Measurements from ENCODE around the gene GAREM1. TPM values are rescaled to one million over a fixed set of nuclear protein-coding genes. Genes with fewer than 3 reads are reported as not detected.
A peak's percentile ranks its signal among the peaks of the same experiment; 100 is the strongest.
"Not testable (repeated sequence)": the region's sequence is repeated elsewhere in the genome, so short reads cannot be mapped to it uniquely, and the experiment has no call there.

The GAREM1 gene
- 11.5 TPM for total RNA-seq
- long read RNA-seq, full-length matches to known transcripts = 4 of 11 reads
- long read RNA-seq, partial matches to known transcripts = 3 of 11 reads
- long read RNA-seq, other reads (novel, unspliced or antisense) = 4 of 11 reads

- Histone ChIP-seq H3K4me3 (peak within 1 kb of the TSS; percentile 65), H3K27me3 (no peaks in the 10 kb centered on the region), H3K4me1 (peaks cover 6% of the 10 kb centered on the region), H3K9me3 (no peaks in the 10 kb centered on the region), H3K27ac (peak within 1 kb of the TSS; percentile 56), H3K36me3 (no peaks in the 10 kb centered on the region)
- peak; percentile 97 for DNase-seq
- peak; percentile 59 for TF ChIP-seq CTCF (IDR thresholded peaks at IDR 0.05)
- peak; percentile 97 for ATAC-seq
- intact Hi-C loops (cut with DNase I) = no loop called here
These were observed at the start of gene GAREM1 for GRCh38 chr18:32470714-32471633. Gene GAREM1, minus strand, starts transcription at chr18:32470882. Its CDS starts 454 bp downstream, at chr18:32470428.

- Histone ChIP-seq H3K4me3 (no peak overlapping the region), H3K27me3 (no peaks in the 10 kb centered on the region), H3K27ac (no peak overlapping the region), H3K9me3 (no peaks in the 10 kb centered on the region), H3K36me3 (no peaks in the 10 kb centered on the region), H3K4me1 (no peaks in the 10 kb centered on the region)
- no peak for TF ChIP-seq CTCF (IDR thresholded peaks at IDR 0.05)
- DNase-seq = no peak
- no peak for ATAC-seq
- intact Hi-C loops (cut with DNase I) = no loop called here
These were observed 40.5 kb upstream of the GAREM1 start for GRCh38 chr18:32511147-32511546.

GRCh38 chr18:32509111-32509510, 38.4 kb upstream of the GAREM1 start:
- TF ChIP-seq CTCF (IDR thresholded peaks at IDR 0.05) = no peak
- no peak for ATAC-seq
- intact Hi-C loops (cut with DNase I) = no loop called here
- Histone ChIP-seq H3K4me3 (no peak overlapping the region), H3K9me3 (no peaks in the 10 kb centered on the region), H3K27me3 (no peaks in the 10 kb centered on the region), H3K27ac (no peak overlapping the region), H3K4me1 (no peaks in the 10 kb centered on the region), H3K36me3 (no peaks in the 10 kb centered on the region)
- no peak for DNase-seq

- no peaks in the 10 kb centered on the region for H3K4me1 ChIP-seq
- no peak for TF ChIP-seq CTCF (IDR thresholded peaks at IDR 0.05)
- H3K36me3 ChIP-seq = no peaks in the 10 kb centered on the region
- no peak overlapping the region for H3K4me3 ChIP-seq
- DNase-seq = no peak
- intact Hi-C loops (cut with DNase I) = no loop called here
- no peak for ATAC-seq
- H3K27me3 ChIP-seq = no peaks in the 10 kb centered on the region
- no peaks in the 10 kb centered on the region for H3K9me3 ChIP-seq
- no peak overlapping the region for H3K27ac ChIP-seq
These were observed 36.4 kb upstream of the GAREM1 start for GRCh38 chr18:32507093-32507492.

- intact Hi-C loops (cut with DNase I) = no loop called here
- TF ChIP-seq CTCF (IDR thresholded peaks at IDR 0.05) = no peak
- no peak for DNase-seq
These were observed 31.3 kb upstream of the GAREM1 start for GRCh38 chr18:32502014-32502413.

GRCh38 chr18:32501242-32501641, 30.6 kb upstream of the GAREM1 start:
- H3K4me1 ChIP-seq; DNase-seq; H3K9me3 ChIP-seq; H3K27me3 ChIP-seq; intact Hi-C loops (cut with DNase I); ATAC-seq; H3K4me3 ChIP-seq; H3K27ac ChIP-seq; H3K36me3 ChIP-seq: not testable (repeated sequence)

More at GRCh38 chr18:32502014-32502413, 31.3 kb upstream of the GAREM1 start:
- Histone ChIP-seq H3K27ac (no peak overlapping the region), H3K4me3 (no peak overlapping the region), H3K4me1 (no peaks in the 10 kb centered on the region), H3K27me3 (no peaks in the 10 kb centered on the region), H3K9me3 (no peaks in the 10 kb centered on the region), H3K36me3 (no peaks in the 10 kb centered on the region)
- no peak for ATAC-seq

Data from upper lobe of right lung (tissue), 1 donor.